HG03175 (cell line): ENCODE data around the gene ERN1.

Experiments used
- ATAC-seq: cut with Tn5 transposase; IDR thresholded peaks from one replicate; pipeline ENCODE4 v1.9.1; 2021; ENCODE audit warnings: mild to moderate bottlenecking, moderate library complexity; ENCODE audit not compliant: unreplicated experiment

The ERN1 gene

DNA sequence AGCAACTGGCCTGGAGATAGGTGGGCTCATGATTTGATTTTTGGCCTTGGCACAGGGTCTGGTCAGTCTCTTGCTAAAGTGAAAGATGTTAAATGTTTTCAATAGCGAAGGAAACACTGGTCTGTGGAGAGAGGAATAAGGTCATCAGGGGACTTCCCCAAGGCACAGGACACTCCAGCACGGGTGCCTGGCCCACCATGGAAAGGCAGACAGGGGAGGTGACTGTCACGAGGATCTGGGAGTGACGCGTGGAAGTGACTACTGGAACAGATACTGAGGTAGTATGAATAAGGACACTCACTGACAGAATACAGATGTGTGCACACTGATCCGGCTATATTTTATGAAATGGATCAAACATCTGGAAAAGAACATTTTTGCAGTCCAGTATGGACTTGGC lies 92.8 kb downstream of the ERN1 start:
- ATAC-seq: no peak

GRCh38 chr17:64036198-64036922 lies 93.6 kb downstream of the ERN1 start:
- ATAC-seq: no peak

DNA sequence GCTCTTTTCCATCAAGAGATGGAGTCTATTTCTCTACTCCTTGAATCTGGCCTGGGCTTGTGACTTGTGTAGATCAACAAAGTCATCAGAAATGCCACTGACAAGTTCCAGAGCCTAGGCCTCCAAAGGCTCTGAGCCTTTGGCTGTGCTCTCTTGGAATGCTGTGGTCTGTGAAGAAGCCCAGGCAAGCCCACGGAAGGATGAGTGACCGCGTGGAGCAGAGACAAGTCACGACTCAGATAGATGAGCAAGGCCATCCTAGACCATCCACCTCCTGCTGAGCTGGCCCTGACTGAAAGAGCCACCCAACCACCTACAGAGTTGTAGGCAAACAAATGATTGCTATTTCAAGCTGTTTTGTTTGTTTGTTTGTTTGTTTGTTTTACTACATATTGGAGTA lies 97.9 kb downstream of the ERN1 start:
- ATAC-seq: no peak

- no peak for ATAC-seq
These were observed 101.0 kb downstream of the ERN1 start for GRCh38 chr17:64028874-64029464.

DNA sequence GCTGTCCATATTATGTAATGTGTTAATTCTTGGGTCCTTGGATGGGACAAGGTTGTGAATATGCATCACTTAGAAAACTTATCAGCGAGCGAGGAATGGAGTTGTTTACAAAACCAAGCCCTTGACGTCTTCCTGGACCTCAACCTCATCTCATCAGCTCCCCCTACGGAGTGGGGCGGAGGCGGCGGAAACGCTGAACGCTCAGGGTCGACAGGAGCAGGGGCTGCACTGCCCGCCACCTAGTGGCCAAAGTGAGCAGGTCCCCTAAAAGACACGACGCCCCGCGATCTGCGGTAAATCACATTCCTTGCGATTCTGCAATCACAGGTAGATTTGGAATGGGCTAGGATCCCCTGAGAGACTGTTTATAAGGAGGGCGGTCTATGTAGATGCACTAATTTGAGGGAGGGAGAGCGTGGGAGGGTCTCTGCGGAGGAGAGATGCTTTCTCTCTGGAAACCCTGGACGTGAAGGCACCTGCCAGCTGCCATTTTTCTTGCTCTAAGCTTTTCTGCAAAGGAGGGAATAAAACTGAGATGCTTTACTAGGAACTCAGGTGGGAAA lies 104.1 kb downstream of the ERN1 start:
- peak; percentile 66 for ATAC-seq

GRCh38 chr17:64024781-64025731 lies 104.9 kb downstream of the ERN1 start:
- ATAC-seq: no peak

DNA sequence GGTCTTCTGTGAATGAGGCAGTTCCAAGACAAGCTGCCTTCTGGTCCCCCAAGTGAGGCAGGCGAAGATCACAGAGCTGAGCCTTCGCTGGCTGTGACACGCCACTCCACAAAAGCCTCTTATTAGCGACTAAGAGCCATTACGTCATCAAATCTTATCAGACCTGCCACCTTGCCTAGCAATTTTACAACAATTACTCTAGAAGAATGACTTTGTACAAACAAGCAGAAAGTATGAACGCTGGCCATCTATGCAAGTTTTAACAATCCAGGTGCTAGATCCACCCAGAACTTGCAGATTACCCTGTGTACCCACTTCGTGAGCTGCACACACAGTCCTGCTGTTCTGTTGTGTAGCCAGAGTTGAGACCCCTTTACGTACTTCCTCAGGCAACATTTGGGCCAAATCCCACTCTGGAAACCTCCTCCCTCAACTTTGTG lies 105.7 kb downstream of the ERN1 start:
- no peak for ATAC-seq

GRCh38 chr17:64022611-64023063 lies 107.3 kb downstream of the ERN1 start:
- ATAC-seq: no peak

GRCh38 chr17:64020056-64020766 lies 109.7 kb downstream of the ERN1 start, which contains the start of gene ICAM2:
TSS of gene ICAM2 (minus strand) at chr17:64020633. CDS start at chr17:64006691, 13,942 bp downstream.
- peak; percentile 66 for ATAC-seq

GRCh38 chr17:64019551-64019961 lies 110.4 kb downstream of the ERN1 start:
- ATAC-seq: peak; percentile 5

GRCh38 chr17:64017381-64017980 lies 112.5 kb downstream of the ERN1 start:
- no peak for ATAC-seq

DNA sequence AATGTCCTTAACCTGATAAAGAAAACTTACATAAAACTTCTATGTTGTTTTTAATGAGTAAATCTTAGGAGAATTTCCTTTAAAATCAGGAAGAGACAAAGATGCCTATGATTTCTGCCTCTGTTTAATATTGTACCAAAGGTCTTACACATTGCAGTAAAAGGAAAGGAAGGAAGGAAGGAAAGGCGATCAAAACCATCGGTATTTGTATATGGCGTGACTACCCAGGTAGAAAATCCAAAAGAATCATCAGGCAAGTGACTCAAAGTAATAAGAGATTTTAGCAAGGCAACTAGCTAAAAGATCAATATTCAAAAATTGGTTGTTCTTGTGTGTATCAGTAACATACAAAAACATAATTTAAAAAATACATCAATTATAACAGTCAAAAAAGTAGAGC lies 113.0 kb downstream of the ERN1 start:
- ATAC-seq: no peak

GRCh38 chr17:64016231-64016784 lies 113.6 kb downstream of the ERN1 start:
- ATAC-seq: no peak

DNA sequence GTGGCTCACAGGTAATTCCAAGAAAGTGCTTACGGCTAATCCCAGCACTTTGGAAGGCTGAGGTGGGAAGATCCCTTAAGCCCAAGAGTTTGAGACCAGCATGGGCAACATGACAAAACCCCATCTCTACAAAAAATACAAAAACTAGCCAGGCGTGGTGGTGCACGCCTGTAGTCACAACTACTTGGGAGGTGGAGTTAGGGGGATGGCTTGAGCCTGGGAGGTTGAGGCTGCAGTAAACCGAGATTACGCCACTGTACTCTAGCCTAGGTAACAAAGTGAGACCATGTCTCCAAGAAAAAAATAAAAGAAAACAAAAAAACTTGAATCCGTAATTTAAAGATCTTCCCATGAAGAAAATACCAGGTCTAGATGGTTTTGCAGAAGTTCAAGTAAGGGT lies 114.5 kb downstream of the ERN1 start:
- ATAC-seq: no peak

DNA sequence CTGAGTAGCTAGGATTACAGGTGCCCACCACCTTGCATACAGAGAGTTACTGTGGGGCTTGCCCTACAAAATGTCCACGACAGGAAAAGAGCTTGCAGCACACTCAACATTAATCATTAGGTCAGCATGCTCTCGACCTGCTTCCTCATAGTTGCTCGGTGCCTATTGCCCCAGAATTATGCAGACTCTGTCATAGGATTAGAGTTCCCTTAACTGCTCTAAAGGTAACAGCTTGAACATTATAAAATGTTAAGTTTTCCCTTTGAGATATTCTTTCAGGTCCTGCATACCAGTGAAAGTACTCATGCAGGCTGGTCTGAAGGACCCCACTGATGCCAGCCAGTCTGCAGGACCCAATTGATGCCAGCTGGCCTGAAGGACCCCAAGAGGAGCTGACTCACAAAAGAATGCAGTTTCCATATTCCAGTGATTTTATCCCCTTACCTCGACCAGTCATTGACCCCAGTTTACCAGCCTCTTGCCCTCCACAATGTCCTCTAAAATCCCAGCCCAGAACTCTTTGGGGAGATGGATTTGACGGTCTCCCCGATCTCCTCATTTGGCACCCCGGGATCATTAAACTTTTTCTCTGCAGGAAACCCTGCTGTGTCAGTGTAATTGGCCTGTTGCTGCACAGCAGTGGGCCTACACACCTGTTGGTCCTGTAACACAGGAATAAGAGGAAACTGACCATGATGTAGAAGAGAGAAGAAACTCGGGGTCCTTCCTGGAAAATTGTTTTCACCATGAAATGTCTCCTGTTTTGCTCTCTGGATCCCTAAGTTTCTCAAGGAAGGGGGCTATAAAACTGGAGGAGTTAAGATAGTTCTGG lies 120.2 kb downstream of the ERN1 start:
- ATAC-seq: no peak

DNA sequence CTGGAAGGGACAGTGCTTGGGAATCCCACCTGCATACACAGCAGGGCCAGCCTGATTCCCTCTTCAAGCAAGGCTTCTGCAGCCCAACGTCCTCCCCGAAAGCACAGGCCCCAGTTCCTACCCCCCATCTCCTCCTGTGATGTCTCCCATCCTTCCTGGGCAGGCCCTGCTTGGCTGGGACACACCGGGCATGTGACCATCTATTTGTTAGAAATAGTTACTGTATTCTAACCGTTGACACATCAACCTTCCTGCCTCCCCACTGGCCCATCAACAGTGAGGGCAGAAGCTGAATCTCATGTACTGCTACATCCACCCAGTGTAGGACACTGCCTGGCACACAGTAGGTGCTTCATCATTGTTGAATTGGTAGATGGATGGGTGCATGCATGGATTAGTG lies 121.1 kb downstream of the ERN1 start:
- ATAC-seq: no peak

- ATAC-seq: no peak
These were observed 121.6 kb downstream of the ERN1 start for GRCh38 chr17:64008346-64008745.

DNA sequence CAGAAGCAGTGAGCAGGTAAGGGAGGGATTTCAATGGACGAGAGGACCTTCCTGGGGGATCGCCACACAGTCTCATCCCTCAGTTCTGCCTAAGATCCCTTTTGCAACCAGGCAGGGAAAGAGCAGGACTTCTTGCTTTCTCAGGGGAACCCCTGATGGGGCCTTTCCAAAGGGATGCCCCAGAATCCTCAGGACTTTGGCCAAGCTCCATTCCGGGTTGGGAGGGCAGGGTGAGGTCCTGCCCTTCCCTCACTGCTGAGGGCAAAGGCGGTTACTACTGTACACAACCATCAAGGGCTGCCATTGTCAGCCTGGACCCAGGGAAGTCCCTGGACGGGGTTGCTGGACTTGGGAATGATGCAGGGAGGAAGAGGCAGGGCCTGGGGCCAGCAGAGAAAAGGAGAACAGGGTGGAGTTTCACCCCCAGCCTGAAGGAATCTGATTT lies 122.1 kb downstream of the ERN1 start:
- no peak for ATAC-seq
